Skeletal muscle cell (primary cell): ENCODE data around the gene PARD3B.

Experiments
- DNase-seq: peaks from one replicate; pipeline ENCODE4 v3.0.0-alpha.2; 2010; ENCODE audit warnings: low read depth
- H3K4me3 ChIP-seq: 2 replicates; pipeline ENCODE4 v1.5.1; 2011; ENCODE audit warnings: low read depth, mild to moderate bottlenecking, control low read depth, low read length, moderate library complexity

Gene PARD3B

GRCh38 chr2:205564346-205565141 is 1019.3 kb downstream of the PARD3B start:
- no peak for DNase-seq
- no peak overlapping the region for H3K4me3 ChIP-seq

GRCh38 chr2:205565142-205565522 is 1019.9 kb downstream of the PARD3B start:
- no peak for DNase-seq
- H3K4me3 ChIP-seq, result no peak overlapping the region

- no peak for DNase-seq
These were observed 1021.4 kb downstream of the PARD3B start for GRCh38 chr2:205566606-205567168.

GRCh38 chr2:205568620-205569019 is 1023.3 kb downstream of the PARD3B start:
- no peak overlapping the region for H3K4me3 ChIP-seq
- no peak for DNase-seq

More at GRCh38 chr2:205566606-205567168, 1021.4 kb downstream of the PARD3B start:
- no peak overlapping the region for H3K4me3 ChIP-seq

GRCh38 chr2:205570648-205571047 is 1025.4 kb downstream of the PARD3B start:
- H3K4me3 ChIP-seq, result no peak overlapping the region
- DNase-seq, result no peak

GRCh38 chr2:205571360-205571959 is 1026.2 kb downstream of the PARD3B start:
- H3K4me3 ChIP-seq, result no peak overlapping the region
- no peak for DNase-seq

- no peak for DNase-seq
These were observed 1028.7 kb downstream of the PARD3B start for GRCh38 chr2:205574001-205574400.

GRCh38 chr2:205579335-205579734 is 1034.1 kb downstream of the PARD3B start:
- DNase-seq, result no peak
- no peak overlapping the region for H3K4me3 ChIP-seq

More at GRCh38 chr2:205574001-205574400, 1028.7 kb downstream of the PARD3B start:
- H3K4me3 ChIP-seq, result no peak overlapping the region

- H3K4me3 ChIP-seq, result no peak overlapping the region
- no peak for DNase-seq
These were observed 1035.1 kb downstream of the PARD3B start for GRCh38 chr2:205580212-205580987.

GRCh38 chr2:205582366-205582765 is 1037.1 kb downstream of the PARD3B start:
- no peak for DNase-seq
- H3K4me3 ChIP-seq, result no peak overlapping the region

- DNase-seq, result peak; percentile 61
- H3K4me3 ChIP-seq, result no peak overlapping the region
These were observed 1040.4 kb downstream of the PARD3B start for GRCh38 chr2:205585449-205586383.

- DNase-seq, result no peak
- no peak overlapping the region for H3K4me3 ChIP-seq
These were observed 1041.4 kb downstream of the PARD3B start for GRCh38 chr2:205586626-205587025.

- DNase-seq, result no peak
- H3K4me3 ChIP-seq, result no peak overlapping the region
These were observed 1044.2 kb downstream of the PARD3B start for GRCh38 chr2:205589479-205589878.

GRCh38 chr2:205590759-205591158 is 1045.5 kb downstream of the PARD3B start:
- no peak overlapping the region for H3K4me3 ChIP-seq
- peak; percentile 72 for DNase-seq

GRCh38 chr2:205593891-205594290 is 1048.6 kb downstream of the PARD3B start:
- H3K4me3 ChIP-seq, result no peak overlapping the region
- DNase-seq, result no peak

GRCh38 chr2:205596581-205596980 is 1051.3 kb downstream of the PARD3B start:
- DNase-seq, result no peak
- no peak overlapping the region for H3K4me3 ChIP-seq

GRCh38 chr2:205605638-205606304 is 1060.5 kb downstream of the PARD3B start:
- no peak overlapping the region for H3K4me3 ChIP-seq
- DNase-seq, result no peak

GRCh38 chr2:205607146-205607545 is 1061.9 kb downstream of the PARD3B start:
- no peak overlapping the region for H3K4me3 ChIP-seq
- no peak for DNase-seq
